DND-41 (cell line): ENCODE data around the gene ASXL1.

Experiments
- ATAC-seq: fragments of 200-7000 bp; cut with Tn5 transposase; 3 replicates; pipeline ENCODE4 v1.9.1; 2021; ENCODE audit warnings: low read depth; ENCODE audit not compliant: insufficient read depth
- DNase-seq: peaks from one replicate; pipeline ENCODE4 v3.0.0-alpha.2; 2020
- H2AFZ ChIP-seq: 2 replicates; pipeline ENCODE4 v1.6.0; 2012; ENCODE audit warnings: low read depth, low read length
- H3K27ac ChIP-seq: 2 replicates; pipeline ENCODE4 v1.5.1; 2012; ENCODE audit warnings: low read length, inconsistent platforms
- H3K27me3 ChIP-seq: fragments of 200-600 bp; sonication (generic); 2 replicates; pipeline ENCODE4 v1.6.0; 2012; ENCODE audit warnings: low read length, mild to moderate bottlenecking, inconsistent platforms; ENCODE audit not compliant: insufficient read depth, poor library complexity
- H3K36me3 ChIP-seq: 2 replicates; pipeline ENCODE4 v1.5.1; 2012; ENCODE audit warnings: low read length, inconsistent platforms; ENCODE audit not compliant: insufficient read depth
- H3K4me1 ChIP-seq: 2 replicates; pipeline ENCODE4 v1.5.1; 2012; ENCODE audit warnings: mild to moderate bottlenecking, low read length; ENCODE audit not compliant: insufficient read depth
- H3K4me2 ChIP-seq: 2 replicates; pipeline ENCODE4 v1.6.0; 2012; ENCODE audit warnings: mild to moderate bottlenecking, moderate library complexity, low read length, inconsistent platforms; ENCODE audit not compliant: insufficient read depth
- H3K4me3 ChIP-seq, 2 experiments: fragments of 200-600 bp in 1 of 2; shearing (Covaris generic) in 1 of 2; 2 replicates each; pipeline ENCODE4 v1.5.1; 2012 to 2016; ENCODE audit warnings: inconsistent platforms in 2 of 2, low read length in 2 of 2, mild to moderate bottlenecking in 2 of 2, low read depth in 1 of 2, moderate library complexity in 1 of 2
- H3K79me2 ChIP-seq: 2 replicates; pipeline ENCODE4 v1.6.0; 2012; ENCODE audit warnings: low read length, inconsistent platforms; ENCODE audit not compliant: insufficient read depth
- H3K9ac ChIP-seq: 2 replicates; pipeline ENCODE4 v1.6.0; 2012; ENCODE audit warnings: low read depth, mild to moderate bottlenecking, inconsistent platforms, low read length, moderate library complexity
- H3K9me3 ChIP-seq: 2 replicates; pipeline ENCODE4 v1.5.1; 2012; ENCODE audit warnings: low read length, moderate library complexity, mild to moderate bottlenecking, inconsistent platforms; ENCODE audit not compliant: insufficient read depth, severe bottlenecking
- H4K20me1 ChIP-seq: 2 replicates; pipeline ENCODE4 v1.6.0; 2012; ENCODE audit warnings: low read length; ENCODE audit not compliant: insufficient read depth
- CTCF ChIP-seq: IDR thresholded peaks from 2 replicates; pipeline ENCODE4 v1.5.1; 2012; ENCODE audit warnings: borderline replicate concordance, low read length, moderate library complexity, mild to moderate bottlenecking; ENCODE audit not compliant: poor library complexity, severe bottlenecking; ENCODE audit errors: extremely low read depth
- EZH2 ChIP-seq: IDR thresholded peaks from 3 replicates; pipeline ENCODE4 v1.6.1; 2012; ENCODE audit warnings: borderline replicate concordance, low read depth, mild to moderate bottlenecking, moderate library complexity, low read length, inconsistent platforms; ENCODE audit not compliant: severe bottlenecking

The ASXL1 gene

DNA sequence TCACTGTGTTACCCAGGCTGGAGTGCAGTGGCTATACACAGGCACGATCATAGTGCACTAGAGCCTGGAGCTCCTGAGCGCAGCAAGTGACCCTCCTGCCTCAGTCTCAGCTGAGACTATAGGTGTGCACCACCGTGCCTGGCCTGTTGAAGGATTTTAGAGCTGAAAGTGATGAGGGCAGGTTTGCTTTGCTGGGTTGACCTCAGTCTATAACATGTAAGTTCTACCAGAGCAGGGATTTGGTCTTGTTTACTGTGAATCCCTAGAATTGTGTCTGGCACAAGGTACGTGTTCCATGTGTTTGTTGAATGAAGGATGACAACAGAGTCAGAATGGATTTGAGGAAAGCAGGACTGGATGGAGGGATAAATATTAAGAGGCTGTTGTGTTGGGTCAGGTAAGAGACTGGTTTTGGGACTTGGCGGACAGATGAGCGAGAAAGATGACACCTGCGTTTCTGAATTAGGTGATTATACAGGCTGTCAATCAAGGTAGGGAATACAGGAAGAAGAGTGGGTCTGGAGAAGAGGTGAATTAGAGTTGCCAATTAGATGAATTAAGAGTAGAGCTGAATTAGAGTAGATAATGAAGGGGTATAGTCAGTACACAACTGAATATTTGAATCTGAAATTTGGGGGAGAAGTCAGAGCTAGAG lies 6.5 kb downstream of the ASXL1 start:
- H3K4me1 ChIP-seq: peaks cover 41% of the 10 kb centered on the region

DNA sequence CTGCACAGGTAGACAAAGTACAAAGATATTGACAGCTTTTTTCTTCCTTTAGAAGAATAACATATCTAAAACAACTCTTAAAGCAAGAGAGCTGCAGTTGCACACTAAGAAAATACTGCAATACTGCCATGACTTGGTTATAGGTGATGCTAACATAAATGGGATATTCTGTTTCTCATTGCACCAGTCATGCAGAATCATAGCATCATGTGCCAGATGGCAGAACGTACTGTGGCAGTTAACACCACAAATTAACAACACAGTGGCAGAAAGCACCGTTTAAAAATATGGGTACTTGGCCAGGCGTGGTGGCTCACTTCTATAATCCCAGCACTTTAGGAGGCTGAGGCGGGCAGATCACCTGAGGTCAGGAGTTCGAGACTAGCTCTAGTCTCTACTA lies 7.4 kb downstream of the ASXL1 start:
- Histone ChIP-seq H3K4me1 (peaks cover 32% of the 10 kb centered on the region), H2AFZ (no peak overlapping the region), H3K36me3 (peaks cover 64% of the 10 kb centered on the region), H3K4me3 (no peak overlapping the region), H3K79me2 (peaks cover 100% of the 10 kb centered on the region), H3K9me3 (no peaks in the 10 kb centered on the region), H4K20me1 (peaks cover 84% of the 10 kb centered on the region), H3K9ac (no peak overlapping the region), H3K27ac (no peak overlapping the region), H3K27me3 (no peaks in the 10 kb centered on the region), H3K4me2 (no peak overlapping the region)
- DNase-seq (no peak), ATAC-seq (no peak)
- TF ChIP-seq CTCF (no peak), EZH2 (no peak)

More for the DNA sequence above, 6.5 kb downstream of the ASXL1 start:
- Histone ChIP-seq H3K27me3 (no peaks in the 10 kb centered on the region), H3K9ac (no peak overlapping the region), H3K4me3 (no peak overlapping the region), H3K79me2 (peaks cover 100% of the 10 kb centered on the region), H3K4me2 (peak overlapping the region; percentile 27; the same call in 1 of the 2 replicates), H3K27ac (no peak overlapping the region), H3K9me3 (no peaks in the 10 kb centered on the region), H3K36me3 (peaks cover 61% of the 10 kb centered on the region), H4K20me1 (peaks cover 88% of the 10 kb centered on the region), H2AFZ (no peak overlapping the region)
- TF ChIP-seq EZH2 (no peak), CTCF (no peak)
- no peak for ATAC-seq
- DNase-seq: no peak

GRCh38 chr20:32366380-32366779 lies 8.2 kb downstream of the ASXL1 start:
- Histone ChIP-seq H3K4me3 (no peak overlapping the region), H3K4me2 (no peak overlapping the region), H3K79me2 (peaks cover 100% of the 10 kb centered on the region), H3K9ac (no peak overlapping the region), H3K27me3 (no peaks in the 10 kb centered on the region), H4K20me1 (peaks cover 83% of the 10 kb centered on the region), H2AFZ (no peak overlapping the region), H3K27ac (no peak overlapping the region), H3K9me3 (no peaks in the 10 kb centered on the region), H3K4me1 (peaks cover 24% of the 10 kb centered on the region), H3K36me3 (peaks cover 66% of the 10 kb centered on the region)
- ATAC-seq (no peak), DNase-seq (no peak)
- no peak for TF ChIP-seq CTCF
- TF ChIP-seq EZH2: no peak
